D341Med (cell line): ENCODE data around the gene TNFAIP8L3.

ENCODE experiments used
- DNase-seq: peaks from one replicate; pipeline ENCODE4 v3.0.0; 2012; ENCODE audit warnings: low spot score

Gene TNFAIP8L3

GRCh38 chr15:51117270-51117669, 22.6 kb upstream of the TNFAIP8L3 start:
- DNase-seq = no peak

GRCh38 chr15:51114437-51115119, 19.9 kb upstream of the TNFAIP8L3 start:
- DNase-seq = no peak

DNA sequence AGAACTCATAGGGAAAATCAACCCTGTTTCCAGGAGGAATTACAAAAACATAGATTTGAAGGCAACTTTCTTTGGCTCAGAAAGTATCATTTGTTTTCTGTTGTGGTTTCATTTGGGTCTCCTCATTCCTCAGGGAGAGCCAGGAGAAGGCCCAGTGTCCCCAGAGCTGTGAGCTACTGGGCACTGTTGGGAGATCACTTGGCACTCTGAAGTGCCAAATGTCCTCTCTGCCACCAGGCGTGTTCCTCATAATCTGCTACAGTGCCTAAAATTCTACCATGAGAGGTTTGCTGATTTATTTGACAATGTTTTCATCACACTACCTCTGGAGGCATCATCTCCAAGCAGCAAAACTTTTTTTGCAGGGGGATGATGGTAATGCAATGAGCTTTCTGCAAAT, 17.4 kb upstream of the TNFAIP8L3 start:
- DNase-seq = no peak

- no peak for DNase-seq
Measured at GRCh38 chr15:51111061-51111460, 16.4 kb upstream of the TNFAIP8L3 start.

GRCh38 chr15:51110171-51110570, 15.5 kb upstream of the TNFAIP8L3 start:
- DNase-seq = no peak

DNA sequence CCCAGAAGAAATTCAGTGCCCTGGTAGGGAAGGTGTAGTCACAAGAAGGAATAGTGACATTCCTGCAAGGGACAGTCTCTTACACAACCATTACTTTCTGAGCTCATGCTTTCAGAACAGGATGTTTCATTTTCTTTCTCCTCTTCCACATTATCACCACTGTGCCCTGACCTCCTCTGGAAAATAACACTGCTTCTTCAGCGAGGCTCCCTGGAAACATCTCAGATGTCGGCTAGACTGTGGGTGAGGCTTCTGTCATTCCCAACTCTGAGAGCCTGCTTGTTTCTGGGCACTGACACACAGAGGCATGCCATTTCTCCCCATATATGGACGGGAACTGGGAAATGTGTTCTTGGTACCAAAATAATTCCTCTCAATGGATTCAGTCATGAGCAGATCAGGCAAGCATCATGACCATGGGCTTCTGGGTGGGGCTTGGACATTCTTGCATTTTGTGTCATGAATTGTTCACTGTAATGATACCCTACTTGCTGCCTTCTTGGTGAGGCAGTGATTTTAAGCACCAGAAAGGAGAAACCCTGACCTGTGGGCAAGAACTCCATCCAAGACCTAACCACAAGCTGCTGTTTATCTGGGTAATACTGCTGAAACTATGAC, 14.3 kb upstream of the TNFAIP8L3 start:
- no peak for DNase-seq

GRCh38 chr15:51107612-51108011, 12.9 kb upstream of the TNFAIP8L3 start:
- no peak for DNase-seq

DNA sequence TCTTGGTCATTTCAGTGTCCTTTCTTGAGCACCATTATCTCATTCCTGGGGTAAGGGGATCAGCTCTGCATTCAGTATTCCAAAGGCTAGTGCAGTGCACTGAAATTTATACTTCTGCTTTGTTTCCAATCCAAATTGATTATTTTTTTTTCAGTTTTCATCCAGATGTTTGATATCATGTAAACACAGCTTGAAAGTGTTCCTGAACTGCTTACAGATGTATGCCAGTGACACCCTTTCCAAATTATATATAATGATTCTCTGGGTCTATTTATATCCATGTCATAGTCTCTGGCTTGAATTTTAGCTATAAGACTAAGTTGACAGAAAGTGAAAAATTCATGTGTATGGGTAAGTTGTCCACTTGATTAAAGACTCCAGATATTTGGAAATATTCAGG, 11.8 kb upstream of the TNFAIP8L3 start:
- no peak for DNase-seq

DNA sequence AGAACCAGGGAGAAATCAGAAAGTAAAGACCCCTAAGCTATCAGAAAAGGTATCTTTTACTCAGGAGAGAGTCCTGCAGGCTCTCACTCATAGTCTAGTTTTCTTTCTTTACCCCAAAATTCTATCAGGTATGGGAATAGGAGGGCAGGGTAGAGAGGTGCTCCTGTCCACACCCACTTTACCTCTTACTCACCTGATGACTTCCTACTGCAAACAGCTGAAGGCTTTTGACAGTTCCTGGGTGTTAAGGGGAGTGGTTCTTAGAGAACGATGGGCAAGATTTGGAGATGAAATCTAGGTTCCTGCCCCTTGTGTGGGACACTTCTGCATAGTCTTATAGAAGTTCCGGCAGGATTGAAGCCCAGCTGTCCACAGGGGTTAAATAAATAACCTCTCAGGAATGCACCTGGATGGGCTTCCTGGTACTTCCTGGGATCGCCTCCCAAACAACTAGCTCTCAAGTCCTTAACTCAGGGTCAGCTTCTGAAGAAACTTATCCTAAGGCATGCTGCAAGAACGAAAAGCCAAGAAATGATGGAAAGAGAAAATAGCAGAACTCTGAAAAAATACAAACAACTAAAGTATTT, 10.8 kb upstream of the TNFAIP8L3 start:
- DNase-seq = no peak

DNA sequence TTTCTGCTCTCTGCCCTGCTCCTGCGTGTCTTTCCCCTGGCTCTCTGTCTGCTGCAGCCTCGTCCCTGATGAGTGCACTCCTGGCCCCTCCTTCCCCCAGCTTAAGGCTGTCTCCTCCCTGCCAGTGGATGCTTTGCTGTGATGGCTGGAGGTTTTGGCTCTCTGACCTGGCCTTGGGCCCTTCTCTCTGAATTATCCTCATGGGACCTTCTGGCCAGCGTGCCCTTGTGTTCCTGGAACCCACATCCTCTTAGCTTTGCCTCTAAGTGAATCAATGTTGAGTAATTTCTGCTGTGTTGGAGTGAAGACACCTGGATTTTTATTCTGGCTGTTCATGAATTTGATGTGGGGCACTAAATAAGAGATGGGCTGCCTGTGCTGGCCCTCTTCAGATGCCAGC, 9.8 kb upstream of the TNFAIP8L3 start:
- DNase-seq = no peak

- no peak for DNase-seq
Measured at GRCh38 chr15:51103330-51103729, 8.6 kb upstream of the TNFAIP8L3 start.

- DNase-seq = no peak
Measured at GRCh38 chr15:51100785-51101489, 6.2 kb upstream of the TNFAIP8L3 start.

DNA sequence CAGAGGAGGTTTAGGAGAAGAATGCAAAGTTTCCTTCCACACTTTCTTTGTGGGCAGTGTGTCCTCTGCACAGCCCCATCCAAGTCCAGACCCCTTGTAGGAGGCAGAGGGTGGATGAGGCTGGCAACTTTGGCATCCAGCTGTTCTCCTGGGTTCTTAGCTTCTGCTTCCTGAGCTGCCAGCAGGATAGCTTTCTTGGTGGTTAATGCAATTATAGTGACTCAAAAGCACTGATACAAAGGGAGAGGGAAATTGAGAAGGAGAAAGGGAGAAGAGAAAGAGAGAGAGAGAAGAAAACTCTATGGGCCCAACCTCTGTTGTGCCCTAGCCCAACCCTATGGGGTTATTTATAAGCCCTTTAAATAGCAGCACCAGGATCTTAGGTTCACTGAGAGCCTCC, 4.5 kb upstream of the TNFAIP8L3 start:
- no peak for DNase-seq

GRCh38 chr15:51098331-51098619, 3.6 kb upstream of the TNFAIP8L3 start:
- no peak for DNase-seq

DNA sequence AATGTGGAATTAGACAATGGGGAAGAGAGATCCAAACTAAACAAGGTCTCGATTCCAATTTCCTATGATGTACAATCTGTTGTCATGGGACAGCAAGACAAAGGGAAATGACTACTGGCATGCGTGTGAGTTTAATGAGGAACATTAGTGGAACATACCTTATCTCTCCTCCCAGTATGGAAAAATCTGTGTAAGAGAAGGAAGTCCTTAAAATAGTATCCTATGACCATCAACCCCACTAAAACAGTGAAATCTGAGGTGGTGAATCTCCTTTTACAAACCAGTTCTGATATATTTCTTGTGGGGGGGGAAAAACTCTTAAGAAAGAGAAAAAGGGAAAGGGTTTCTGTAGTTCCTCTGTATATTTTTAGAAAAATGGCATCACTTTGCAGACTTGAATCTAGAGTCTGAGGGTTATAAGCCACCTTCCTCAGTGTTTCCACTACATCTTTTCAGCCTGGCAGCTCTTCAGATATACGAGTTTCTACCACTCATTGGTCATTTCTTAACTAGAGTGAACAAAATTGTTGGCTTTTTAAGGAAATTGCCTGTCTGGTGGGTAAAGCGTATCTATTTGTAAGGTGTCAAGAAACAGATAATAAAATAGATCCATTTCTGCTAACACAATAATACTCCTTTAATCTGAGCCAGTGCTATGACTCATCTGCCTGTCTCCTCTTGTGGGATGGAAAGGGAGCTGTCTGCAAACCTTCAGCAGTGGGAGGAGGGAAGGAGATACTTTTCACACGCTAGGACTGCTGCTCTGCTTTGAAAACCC, 3.0 kb upstream of the TNFAIP8L3 start:
- no peak for DNase-seq

DNA sequence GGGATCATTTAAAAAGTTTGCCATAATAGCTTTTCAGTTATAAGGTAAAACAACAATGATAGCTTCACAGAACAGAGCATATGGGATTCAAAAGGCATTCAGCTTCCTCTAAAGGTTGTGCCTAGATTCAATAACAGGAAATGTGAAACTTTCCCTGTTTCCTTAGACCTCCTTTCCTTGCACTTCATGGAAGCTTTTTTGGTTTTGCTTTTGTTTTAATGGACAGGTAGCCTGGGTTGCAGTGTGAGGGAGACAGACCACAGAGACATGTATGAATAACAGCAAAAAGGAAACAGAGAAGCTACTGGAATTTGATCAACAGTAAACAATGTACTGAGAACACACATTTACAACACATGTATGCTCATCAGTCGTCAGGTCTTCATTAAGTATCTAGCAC, 2.3 kb upstream of the TNFAIP8L3 start:
- no peak for DNase-seq

- DNase-seq = no peak
Measured at GRCh38 chr15:51095681-51096331, 1.1 kb upstream of the TNFAIP8L3 start.

DNA sequence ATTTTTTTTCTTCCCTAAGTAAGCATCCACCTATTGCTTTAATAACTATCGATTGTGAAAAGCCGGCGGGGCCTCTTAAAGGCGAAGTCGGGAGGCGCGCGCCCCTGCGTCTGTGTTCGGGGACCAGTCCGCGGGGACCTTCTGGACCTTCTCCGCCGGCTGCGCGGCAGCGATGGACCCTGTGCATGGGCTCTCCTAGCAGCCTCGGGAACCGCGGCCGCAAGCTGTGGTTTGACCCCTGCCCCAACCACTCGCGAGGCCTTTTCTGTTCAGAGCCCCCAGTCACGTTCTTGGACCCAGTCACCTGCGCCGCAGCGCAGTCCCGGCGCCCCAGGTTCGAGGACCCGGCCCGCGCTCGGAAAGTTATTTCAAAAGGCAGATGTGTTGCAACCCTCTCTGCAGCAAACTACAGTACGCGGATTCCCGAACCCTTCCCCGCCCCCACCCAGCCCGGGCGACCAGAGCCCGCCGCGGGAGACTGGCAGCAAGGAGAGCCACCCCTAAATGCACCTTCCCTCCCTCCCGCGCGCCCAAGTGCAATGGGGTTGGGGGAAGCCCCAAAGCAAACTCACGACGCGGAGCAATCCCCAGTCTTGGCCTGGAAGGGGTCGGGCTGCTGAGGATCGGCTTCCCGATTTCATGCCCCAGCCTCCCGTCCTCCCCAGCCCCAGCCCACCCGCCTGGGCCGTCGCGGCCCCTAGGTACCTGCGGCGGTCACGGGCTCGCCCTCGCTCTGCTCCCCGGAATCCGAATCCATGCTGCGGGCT, 684 bp downstream of the TNFAIP8L3 start:
- DNase-seq = peak; percentile 51

DNA sequence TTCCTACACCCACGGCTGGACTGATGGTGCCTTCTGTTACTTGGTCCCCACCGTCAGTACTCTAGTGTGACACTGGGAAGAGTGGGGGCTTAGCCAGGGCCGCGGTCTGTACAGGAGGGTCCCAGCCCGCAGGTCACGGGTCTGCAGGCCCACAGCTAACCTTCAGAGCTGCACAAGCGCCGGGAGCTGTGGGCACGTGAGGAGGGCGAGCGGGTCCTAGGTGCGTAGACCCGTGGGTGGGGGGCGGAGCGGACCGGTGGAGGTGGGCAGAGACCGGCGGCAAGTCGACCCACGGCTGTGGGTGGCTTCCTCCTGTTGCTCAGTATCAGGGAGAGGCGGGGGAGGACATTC, 1.2 kb downstream of the TNFAIP8L3 start:
- peak; percentile 40 for DNase-seq

DNA sequence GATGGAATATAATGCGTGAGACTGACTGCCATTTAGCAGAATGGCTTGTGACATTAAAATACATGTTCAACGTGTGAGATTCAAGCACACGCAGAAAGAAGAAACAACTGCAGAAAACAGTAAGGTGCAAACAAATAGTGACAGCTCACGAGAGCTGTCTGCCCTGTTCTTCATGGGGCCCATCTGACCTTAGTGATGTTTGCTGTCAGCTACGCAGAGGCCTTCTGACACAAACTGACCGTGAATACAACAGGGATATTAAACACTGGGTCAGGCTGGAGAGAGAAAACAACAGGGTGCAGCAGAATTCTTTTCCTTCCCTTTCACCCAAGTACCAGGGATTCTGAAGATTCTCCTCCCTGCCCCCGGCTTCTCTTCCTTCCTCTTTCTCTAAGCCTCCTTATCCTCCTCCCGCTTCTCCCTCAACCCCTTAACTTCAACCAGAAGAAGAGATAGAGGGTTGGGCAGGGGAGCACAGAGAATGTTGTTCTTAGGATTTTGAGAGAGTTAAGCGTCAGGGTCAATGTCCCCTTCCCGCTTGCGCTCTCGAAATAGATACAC, 2.1 kb downstream of the TNFAIP8L3 start:
- DNase-seq = no peak

DNA sequence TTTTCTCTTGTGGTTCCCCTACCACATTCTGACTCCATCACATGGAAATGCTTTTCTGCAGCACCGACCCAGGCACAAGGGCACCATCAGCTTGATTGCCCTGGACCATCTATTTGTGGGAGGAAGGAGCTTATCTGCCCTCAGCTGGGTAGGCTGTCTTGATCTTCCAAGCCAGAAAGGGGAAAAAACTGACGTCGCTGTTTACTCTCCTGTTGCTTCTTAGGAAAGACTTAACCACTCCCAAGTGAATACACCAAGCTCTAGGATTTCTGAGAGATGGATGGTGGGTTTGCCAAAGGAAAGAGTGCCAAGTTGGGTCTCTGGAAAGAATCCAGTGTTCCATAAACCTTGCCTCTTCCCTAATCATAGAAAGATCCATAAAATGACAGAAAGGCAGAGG, 4.0 kb downstream of the TNFAIP8L3 start:
- no peak for DNase-seq
